ENCODE results near the gene GPC5. TPM values are rescaled to one million over a fixed set of nuclear protein-coding genes. Genes with fewer than 3 reads are reported as not detected.
"Not testable (repeated sequence)": the region's sequence is repeated elsewhere in the genome, so short reads cannot be mapped to it uniquely, and the experiment has no call there.

Gene GPC5
- total RNA-seq, 1 donor from 2014 or later: 0.24 TPM

DNA sequence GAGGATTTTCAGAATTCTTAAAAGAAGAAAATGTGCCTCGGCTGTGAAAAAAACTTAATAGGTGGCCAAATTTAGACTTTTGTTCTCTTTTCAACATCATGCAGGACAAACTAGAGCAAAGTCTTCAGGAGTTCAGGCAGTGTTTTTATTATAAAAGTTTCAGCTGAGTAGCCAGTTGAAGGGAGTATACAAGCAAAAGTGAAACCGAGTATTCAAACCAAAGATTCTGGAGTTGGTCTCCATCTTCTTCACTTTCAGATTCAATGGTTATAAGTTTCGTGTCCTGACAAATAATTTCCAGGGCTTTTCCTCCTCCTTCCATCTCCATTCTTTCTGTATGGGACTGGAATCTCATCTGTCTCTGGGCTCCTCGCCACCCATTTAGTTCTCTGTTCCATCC is 379.7 kb downstream of the GPC5 start:
- peaks cover 2% of the 10 kb centered on the region for H3K9me3 Mint-ChIP-seq
- TF ChIP-seq, protein P1, sequence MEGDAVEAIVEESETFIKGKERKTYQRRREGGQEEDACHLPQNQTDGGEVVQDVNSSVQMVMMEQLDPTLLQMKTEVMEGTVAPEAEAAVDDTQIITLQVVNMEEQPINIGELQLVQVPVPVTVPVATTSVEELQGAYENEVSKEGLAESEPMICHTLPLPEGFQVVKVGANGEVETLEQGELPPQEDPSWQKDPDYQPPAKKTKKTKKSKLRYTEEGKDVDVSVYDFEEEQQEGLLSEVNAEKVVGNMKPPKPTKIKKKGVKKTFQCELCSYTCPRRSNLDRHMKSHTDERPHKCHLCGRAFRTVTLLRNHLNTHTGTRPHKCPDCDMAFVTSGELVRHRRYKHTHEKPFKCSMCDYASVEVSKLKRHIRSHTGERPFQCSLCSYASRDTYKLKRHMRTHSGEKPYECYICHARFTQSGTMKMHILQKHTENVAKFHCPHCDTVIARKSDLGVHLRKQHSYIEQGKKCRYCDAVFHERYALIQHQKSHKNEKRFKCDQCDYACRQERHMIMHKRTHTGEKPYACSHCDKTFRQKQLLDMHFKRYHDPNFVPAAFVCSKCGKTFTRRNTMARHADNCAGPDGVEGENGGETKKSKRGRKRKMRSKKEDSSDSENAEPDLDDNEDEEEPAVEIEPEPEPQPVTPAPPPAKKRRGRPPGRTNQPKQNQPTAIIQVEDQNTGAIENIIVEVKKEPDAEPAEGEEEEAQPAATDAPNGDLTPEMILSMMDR (IDR thresholded peaks at IDR 0.05): no peak
- H3K27ac Mint-ChIP-seq: no peak overlapping the region
- ChIA-PET POLR2A (no interaction called here), CTCF (no interaction called here)
- no peaks in the 10 kb centered on the region for H3K36me3 Mint-ChIP-seq (ENCODE audit: low read depth)
- H3K4me3 Mint-ChIP-seq: no peak overlapping the region
- ATAC-seq (ENCODE audit: low read depth): no peak
- no peaks in the 10 kb centered on the region for H3K4me1 Mint-ChIP-seq
- DNase-seq: no peak
- intact Hi-C loops (cut with micrococcal nuclease): no loop called here
- no peaks in the 10 kb centered on the region for H3K27me3 Mint-ChIP-seq

DNA sequence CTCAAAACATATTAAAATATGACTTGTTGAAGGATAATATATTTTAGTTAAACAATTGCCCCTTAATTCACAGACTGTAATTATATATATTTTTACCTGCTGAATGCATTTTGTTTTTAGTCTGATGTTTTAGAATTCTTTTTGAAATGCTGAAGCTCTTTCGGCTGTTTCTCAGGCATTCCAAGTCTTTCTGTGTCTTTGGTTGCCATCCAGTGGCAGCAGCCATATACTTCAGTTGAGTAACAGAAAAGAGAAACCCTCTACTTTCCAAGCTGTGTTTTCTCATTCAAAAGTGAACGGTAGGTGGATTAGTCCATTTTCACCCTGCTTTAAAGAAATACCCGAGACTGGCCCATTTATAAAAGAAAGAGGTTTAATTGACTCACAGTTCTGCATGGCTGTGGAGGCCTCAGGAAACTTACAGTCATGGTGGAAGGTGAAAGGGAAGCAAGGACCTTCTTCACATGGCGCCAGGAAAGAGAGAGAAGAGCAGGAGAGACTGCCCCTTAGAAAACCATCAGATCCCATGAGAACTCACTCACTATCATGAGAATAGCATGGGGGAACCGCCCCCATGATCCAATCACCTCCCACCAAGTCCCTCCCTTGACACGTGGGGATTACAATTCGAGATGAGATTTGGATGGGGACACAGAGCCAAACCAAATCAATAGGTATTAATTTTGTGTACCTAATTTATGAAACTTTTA is 383.7 kb downstream of the GPC5 start:
- H3K4me3 Mint-ChIP-seq; DNase-seq; intact Hi-C loops (cut with micrococcal nuclease); H3K27me3 Mint-ChIP-seq; ATAC-seq (ENCODE audit: low read depth); H3K27ac Mint-ChIP-seq; CTCF ChIA-PET; H3K9me3 Mint-ChIP-seq; POLR2A ChIA-PET; H3K4me1 Mint-ChIP-seq; H3K36me3 Mint-ChIP-seq (ENCODE audit: low read depth): not testable (repeated sequence)

DNA sequence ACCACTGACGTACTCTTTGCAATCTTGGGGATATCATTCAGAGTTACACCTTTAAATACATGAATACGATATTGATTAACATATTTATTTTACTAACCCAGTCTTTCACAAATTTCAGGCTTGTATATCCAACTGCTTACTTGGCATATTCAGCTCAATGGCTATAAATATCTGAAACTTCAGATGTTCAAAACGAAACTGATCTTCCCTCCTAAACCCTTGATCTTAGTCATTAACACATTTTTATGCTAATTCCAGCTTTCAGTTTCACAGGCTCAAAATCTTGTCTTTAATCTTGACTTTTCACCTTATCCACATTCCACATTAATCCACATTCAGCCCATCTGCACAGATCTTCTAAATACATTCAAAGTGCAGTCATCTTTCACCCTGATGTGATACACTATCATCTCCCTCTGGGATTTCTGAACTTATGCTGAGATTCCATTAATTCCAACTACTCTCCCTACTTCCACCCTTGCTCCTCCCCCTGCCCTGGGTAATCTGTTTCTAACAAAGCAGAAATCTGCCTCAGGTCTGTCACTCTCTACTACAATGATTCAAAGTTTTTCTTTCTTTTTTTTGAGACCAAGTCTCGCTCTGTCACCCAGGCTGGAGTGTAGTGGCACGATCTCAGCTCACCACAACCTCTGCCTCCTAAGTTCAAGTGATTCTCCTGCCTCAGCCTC is 387.2 kb downstream of the GPC5 start:
- ChIA-PET CTCF (no interaction called here), POLR2A (no interaction called here)
- TF ChIP-seq, protein P1 (IDR thresholded peaks at IDR 0.05): no peak
- Mint-ChIP-seq H3K4me1 (no peaks in the 10 kb centered on the region), H3K27ac (no peak overlapping the region), H3K36me3 (ENCODE audit: low read depth) (no peaks in the 10 kb centered on the region), H3K4me3 (no peak overlapping the region), H3K27me3 (no peaks in the 10 kb centered on the region), H3K9me3 (no peaks in the 10 kb centered on the region)
- no peak for ATAC-seq (ENCODE audit: low read depth)
- intact Hi-C loops (cut with micrococcal nuclease): no loop called here
- DNase-seq: no peak

DNA sequence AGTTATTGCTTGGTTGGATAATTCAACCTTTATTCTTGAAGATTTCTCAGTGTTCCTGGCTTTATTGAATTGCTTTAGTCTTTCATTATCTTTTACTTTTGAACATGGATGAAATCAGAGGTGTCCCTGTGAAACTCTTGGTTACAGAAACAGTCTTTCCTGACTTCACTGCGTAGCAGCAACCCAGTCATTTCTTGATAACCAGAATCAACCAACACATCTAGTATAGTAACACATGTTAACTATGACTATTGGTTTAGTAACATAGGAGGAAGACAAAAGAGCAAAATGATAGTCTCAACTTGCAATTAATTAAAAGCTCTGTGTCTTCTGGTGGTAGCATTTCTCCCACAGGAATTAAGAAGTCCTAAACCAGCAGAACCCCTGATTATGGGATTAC is 393.6 kb downstream of the GPC5 start:
- ATAC-seq (ENCODE audit: low read depth) (no peak), DNase-seq (no peak)
- TF ChIP-seq, protein P1 (IDR thresholded peaks at IDR 0.05): no peak
- intact Hi-C loops (cut with micrococcal nuclease): no loop called here
- Mint-ChIP-seq H3K9me3 (peaks cover 4% of the 10 kb centered on the region), H3K4me3 (no peak overlapping the region), H3K4me1 (no peaks in the 10 kb centered on the region), H3K27me3 (no peaks in the 10 kb centered on the region), H3K36me3 (ENCODE audit: low read depth) (no peaks in the 10 kb centered on the region), H3K27ac (no peak overlapping the region)
- ChIA-PET POLR2A (no interaction called here), CTCF (no interaction called here)

DNA sequence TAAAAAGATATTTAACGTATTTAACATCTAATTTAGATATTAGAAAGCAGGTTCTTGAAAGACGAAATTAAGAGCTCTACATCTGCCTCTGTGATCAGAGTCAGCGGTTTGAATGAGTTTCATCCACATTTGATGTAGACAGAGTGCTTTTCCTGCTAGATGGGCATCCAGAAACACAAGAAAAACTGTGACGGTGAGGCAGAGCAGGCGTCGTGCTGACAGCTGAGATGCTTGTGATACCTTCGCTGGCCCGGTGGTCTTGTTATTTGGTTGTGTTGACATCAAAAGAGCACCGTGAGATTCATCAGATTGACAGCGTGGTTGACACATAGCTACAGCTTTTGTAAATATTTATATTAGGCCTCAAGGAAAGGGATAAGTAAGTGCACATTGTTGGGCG is 399.1 kb downstream of the GPC5 start:
- Mint-ChIP-seq H3K27ac (no peak overlapping the region), H3K36me3 (ENCODE audit: low read depth) (no peaks in the 10 kb centered on the region), H3K4me1 (no peaks in the 10 kb centered on the region), H3K9me3 (peaks cover 9% of the 10 kb centered on the region), H3K27me3 (no peaks in the 10 kb centered on the region), H3K4me3 (no peak overlapping the region)
- no peak for DNase-seq
- ChIA-PET CTCF (no interaction called here), POLR2A (no interaction called here)
- intact Hi-C loops (cut with micrococcal nuclease): no loop called here
- no peak for ATAC-seq (ENCODE audit: low read depth)
- TF ChIP-seq, protein P1 (IDR thresholded peaks at IDR 0.05): no peak

DNA sequence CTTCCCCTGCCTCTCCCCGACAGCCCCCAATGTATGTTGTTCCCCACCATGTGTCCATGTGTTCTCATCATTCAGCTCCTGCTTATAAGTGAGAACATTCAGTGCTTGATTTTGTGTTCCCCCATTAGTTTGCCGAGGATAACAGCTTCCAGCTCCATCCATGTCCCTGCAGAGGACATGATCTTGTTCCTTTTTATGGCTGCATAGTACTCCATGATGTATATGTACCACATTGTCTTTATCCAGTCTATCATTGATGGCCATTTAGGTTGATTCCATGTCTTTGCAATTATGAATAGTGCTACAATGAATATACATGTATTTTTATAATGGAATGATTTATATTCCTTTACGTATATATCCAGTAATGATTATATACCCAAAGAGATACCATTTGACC is 399.9 kb downstream of the GPC5 start:
- H3K4me3 Mint-ChIP-seq; intact Hi-C loops (cut with micrococcal nuclease); DNase-seq; ATAC-seq (ENCODE audit: low read depth); CTCF ChIA-PET; H3K9me3 Mint-ChIP-seq; POLR2A ChIA-PET; H3K4me1 Mint-ChIP-seq; H3K36me3 Mint-ChIP-seq (ENCODE audit: low read depth); H3K27me3 Mint-ChIP-seq; H3K27ac Mint-ChIP-seq: not testable (repeated sequence)

DNA sequence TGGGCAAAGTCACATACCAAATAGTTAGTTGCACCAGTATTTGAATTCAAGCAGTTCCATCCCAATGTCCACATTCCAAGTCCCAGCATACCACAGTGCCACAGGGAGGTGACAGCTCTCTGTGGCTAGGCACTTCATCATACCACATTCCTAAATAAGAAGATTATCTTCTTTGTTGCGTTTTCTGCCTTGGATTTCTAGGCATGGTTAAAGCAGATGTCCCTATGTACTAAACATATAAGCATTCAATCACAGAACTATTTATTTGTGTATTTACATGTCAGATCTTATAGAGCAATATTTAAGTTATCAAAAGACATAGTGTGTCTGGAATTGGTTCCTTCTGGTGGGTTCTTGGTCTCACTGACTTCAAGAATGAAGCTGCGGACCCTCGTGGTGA is 403.4 kb downstream of the GPC5 start:
- H3K9me3 Mint-ChIP-seq; H3K36me3 Mint-ChIP-seq (ENCODE audit: low read depth); H3K4me1 Mint-ChIP-seq; POLR2A ChIA-PET; ATAC-seq (ENCODE audit: low read depth); CTCF ChIA-PET; H3K27ac Mint-ChIP-seq; H3K27me3 Mint-ChIP-seq; H3K4me3 Mint-ChIP-seq; intact Hi-C loops (cut with micrococcal nuclease); DNase-seq: not testable (repeated sequence)
